BLaER1 treated with 17β-estradiol and CSF1 and Interleukin-3, amounts not matched to agents 10 nM and 100 nM (cell line): ENCODE results near the gene DENND4C.

Experiments used
- H3K27ac ChIP-seq, 11 experiments: shearing (Covaris generic); formaldehyde crosslinking; 2 replicates each; pipeline ENCODE4 v1.8.1; 2022
- H3K27me3 ChIP-seq, 11 experiments: shearing (Covaris generic); formaldehyde crosslinking; 2 replicates each; pipeline ENCODE4 v1.8.1; 2022
- H3K36me3 ChIP-seq, 11 experiments: shearing (Covaris generic); formaldehyde crosslinking; 2 replicates each; pipeline ENCODE4 v1.8.1; 2022
- H3K4me1 ChIP-seq, 10 experiments: shearing (Covaris generic); formaldehyde crosslinking; 2 replicates each; pipeline ENCODE4 v1.8.1; 2022
- H3K4me2 ChIP-seq, 11 experiments: shearing (Covaris generic); formaldehyde crosslinking; 2 replicates each; pipeline ENCODE4 v1.8.1; 2022
- H3K4me3 ChIP-seq, 10 experiments: shearing (Covaris generic); formaldehyde crosslinking; 2 replicates each; pipeline ENCODE4 v1.8.1; 2022
- H3K9ac ChIP-seq, 11 experiments: shearing (Covaris generic); formaldehyde crosslinking; 2 replicates each; pipeline ENCODE4 v1.8.1; 2022
- H3K9me3 ChIP-seq, 11 experiments: shearing (Covaris generic); formaldehyde crosslinking; replicated peaks in 1 of 11; 2 replicates each; pipeline ENCODE4 v1.8.1; 2022
- H4K20me1 ChIP-seq, 11 experiments: shearing (Covaris generic); formaldehyde crosslinking; 2 replicates each; pipeline ENCODE4 v1.8.1; 2022
- Cebpa-rat ChIP-seq, 11 experiments: shearing (Covaris generic); IDR thresholded peaks; 2 replicates each; pipeline ENCODE4 v1.8.1; 2022

Gene DENND4C

GRCh38 chr9:19213823-19214222 lies 16.7 kb upstream of the DENND4C start:
- no peak for TF ChIP-seq Cebpa-rat (IDR thresholded peaks at IDR 0.05)
- Histone ChIP-seq H3K27me3 (no peaks in the 10 kb centered on the region), H3K27ac (no peak overlapping the region), H3K9ac (no peak overlapping the region), H4K20me1 (no peaks in the 10 kb centered on the region), H3K4me1 (no peaks in the 10 kb centered on the region), H3K4me2 (no peak overlapping the region), H3K9me3 (no peaks in the 10 kb centered on the region), H3K36me3 (no peaks in the 10 kb centered on the region), H3K4me3 (no peak overlapping the region)

GRCh38 chr9:19216466-19216865 lies 14.0 kb upstream of the DENND4C start:
- Histone ChIP-seq H3K4me2 (no peak overlapping the region), H3K9ac (no peak overlapping the region), H3K9me3 (no peaks in the 10 kb centered on the region), H3K4me1 (no peaks in the 10 kb centered on the region), H3K36me3 (no peaks in the 10 kb centered on the region), H3K27me3 (no peaks in the 10 kb centered on the region), H4K20me1 (no peaks in the 10 kb centered on the region), H3K27ac (no peak overlapping the region), H3K4me3 (no peak overlapping the region)
- no peak for TF ChIP-seq Cebpa-rat (IDR thresholded peaks at IDR 0.05)

- Histone ChIP-seq H3K4me3 (no peak overlapping the region), H3K4me2 (no peak overlapping the region), H3K27me3 (no peaks in the 10 kb centered on the region), H4K20me1 (no peaks in the 10 kb centered on the region), H3K27ac (no peak overlapping the region), H3K9me3 (no peaks in the 10 kb centered on the region), H3K4me1 (peaks cover 0 to 14% (median 0%) of the 10 kb centered on the region in 10 experiments; a peak in 3 of 20 replicates), H3K36me3 (no peaks in the 10 kb centered on the region), H3K9ac (no peak overlapping the region)
- no peak for TF ChIP-seq Cebpa-rat (IDR thresholded peaks at IDR 0.05)
Measured at GRCh38 chr9:19221326-19221725, 9.2 kb upstream of the DENND4C start.

- Histone ChIP-seq H3K9ac (no peak overlapping the region), H3K4me2 (peak overlapping the region in 2 of 11 experiments; percentile 32 to 36; a peak in 3 of 22 replicates)
- TF ChIP-seq Cebpa-rat (IDR thresholded peaks at IDR 0.05), result no peak
Measured at GRCh38 chr9:19223724-19224123, 6.8 kb upstream of the DENND4C start.

DNA sequence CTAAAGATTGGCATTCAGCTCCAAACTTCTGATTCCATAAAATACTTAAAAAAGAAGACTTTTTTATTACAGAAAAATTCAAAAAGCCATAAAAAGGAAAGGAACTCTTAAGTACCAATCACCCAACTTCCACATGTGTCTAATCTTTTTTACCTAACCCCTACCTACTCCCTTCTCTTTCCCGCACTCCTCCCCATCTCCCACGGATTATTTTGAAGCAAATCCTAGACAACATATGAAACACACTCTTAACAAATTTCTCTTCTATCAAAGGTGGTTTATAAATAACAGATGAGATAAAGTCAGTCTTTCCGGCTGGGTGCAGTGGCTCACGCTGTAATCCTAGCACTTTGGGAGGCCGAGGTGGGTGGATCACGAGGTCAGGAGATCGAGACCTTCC lies 5.9 kb upstream of the DENND4C start:
- H3K27me3 ChIP-seq, result no peaks in the 10 kb centered on the region
- H3K9me3 ChIP-seq, result no peaks in the 10 kb centered on the region
- no peak for TF ChIP-seq Cebpa-rat (IDR thresholded peaks at IDR 0.05)
- no peak overlapping the region for H3K9ac ChIP-seq
- H4K20me1 ChIP-seq, result no peaks in the 10 kb centered on the region
- H3K4me2 ChIP-seq, result no peak overlapping the region
- no peak overlapping the region for H3K4me3 ChIP-seq
- H3K27ac ChIP-seq, result no peak overlapping the region
- H3K4me1 ChIP-seq, result peaks cover 3 to 38% (median 5%) of the 10 kb centered on the region in 10 experiments; a peak in 18 of 20 replicates
- no peaks in the 10 kb centered on the region for H3K36me3 ChIP-seq

More at GRCh38 chr9:19223724-19224123, 6.8 kb upstream of the DENND4C start:
- H3K27me3 ChIP-seq, result no peaks in the 10 kb centered on the region
- H4K20me1 ChIP-seq, result no peaks in the 10 kb centered on the region
- H3K9me3 ChIP-seq, result no peaks in the 10 kb centered on the region
- H3K27ac ChIP-seq, result no peak overlapping the region
- no peaks in the 10 kb centered on the region for H3K36me3 ChIP-seq
- H3K4me1 ChIP-seq, result peaks cover 0 to 30% (median 0%) of the 10 kb centered on the region in 10 experiments; a peak in 6 of 20 replicates
- no peak overlapping the region for H3K4me3 ChIP-seq

- H3K9ac ChIP-seq, result peak overlapping the region; percentile 49 to 95 (median 87)
- H3K36me3 ChIP-seq, result peaks cover 0 to 8% (median 0%) of the 10 kb centered on the region in 11 experiments; a peak in 4 of 22 replicates
- peak overlapping the region; percentile 51 to 100 (median 92) for H3K4me3 ChIP-seq
- peaks cover 28 to 45% (median 31%) of the 10 kb centered on the region in 10 experiments for H3K4me1 ChIP-seq
- peaks cover 0 to 29% (median 23%) of the 10 kb centered on the region in 11 experiments; a peak in 19 of 22 replicates for H3K27me3 ChIP-seq
- peaks cover 12 to 39% (median 33%) of the 10 kb centered on the region in 11 experiments; a peak in 20 of 22 replicates for H4K20me1 ChIP-seq
- TF ChIP-seq Cebpa-rat (IDR thresholded peaks at IDR 0.05), result no peak
- H3K9me3 ChIP-seq, result no peaks in the 10 kb centered on the region
- H3K27ac ChIP-seq, result peak overlapping the region in 10 of 11 experiments; percentile 15 to 92 (median 56); a peak in 15 of 22 replicates
- H3K4me2 ChIP-seq, result peak overlapping the region; percentile 77 to 98 (median 90)
Measured at GRCh38 chr9:19229595-19230354, 718 bp upstream of the DENND4C start.

GRCh38 chr9:19231126-19231903 lies 822 bp downstream of the DENND4C start:
- no peak for TF ChIP-seq Cebpa-rat (IDR thresholded peaks at IDR 0.05)
- no peaks in the 10 kb centered on the region for H3K9me3 ChIP-seq
- H3K27ac ChIP-seq, result peak overlapping the region; percentile 84 to 97 (median 94)

DNA sequence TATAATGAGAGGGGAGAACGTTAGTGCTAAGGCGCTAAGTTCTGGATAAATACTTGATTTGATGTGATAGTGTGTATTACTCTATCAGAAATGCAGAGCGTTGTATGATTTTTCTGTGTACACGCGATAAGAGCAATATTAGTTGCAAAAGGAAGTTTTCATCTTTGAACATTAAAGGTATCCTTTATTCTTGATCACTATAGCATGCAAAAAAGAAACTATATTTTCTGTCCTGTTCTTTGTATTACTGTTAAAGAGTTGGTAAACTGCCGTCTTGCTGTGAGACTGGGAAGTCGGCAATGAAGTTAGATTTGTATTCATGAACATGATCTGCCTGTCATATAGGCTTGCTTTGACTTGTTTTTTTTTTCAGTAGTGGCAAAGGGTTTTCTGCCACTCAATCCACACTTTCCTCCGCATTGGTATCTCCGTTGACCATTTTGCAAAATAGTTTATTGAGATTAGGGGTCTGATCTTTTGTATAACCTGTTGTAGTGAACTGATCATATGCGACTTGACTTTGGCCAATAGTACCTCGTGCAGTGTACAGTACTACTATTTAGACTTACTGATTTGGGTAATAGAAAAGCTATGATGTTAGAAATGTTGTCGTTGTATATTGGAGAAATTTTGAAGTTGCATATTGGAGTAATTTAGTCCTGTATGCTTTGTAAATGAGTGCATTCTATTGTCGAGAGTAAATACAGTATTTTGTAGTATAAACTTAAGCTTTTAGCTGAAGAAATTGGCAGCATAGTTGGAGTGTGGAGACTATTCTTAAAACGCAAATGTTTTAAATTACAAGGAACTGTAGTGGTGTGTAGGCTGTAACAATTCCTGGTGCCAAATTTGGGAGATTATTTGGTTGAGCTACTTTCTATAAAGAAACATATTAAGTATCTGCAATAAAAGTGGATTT lies 1.7 kb downstream of the DENND4C start:
- Histone ChIP-seq H3K4me2 (peak overlapping the region; percentile 82 to 98 (median 90)), H3K27ac (peak overlapping the region in 10 of 11 experiments; percentile 84 to 97 (median 94); a peak in 16 of 22 replicates), H4K20me1 (peaks cover 12 to 58% (median 47%) of the 10 kb centered on the region in 11 experiments; a peak in 20 of 22 replicates), H3K4me3 (peak overlapping the region; percentile 85 to 100 (median 94)), H3K36me3 (peaks cover 0 to 19% (median 0%) of the 10 kb centered on the region in 11 experiments; a peak in 4 of 22 replicates), H3K27me3 (peaks cover 0 to 29% (median 23%) of the 10 kb centered on the region in 11 experiments; a peak in 19 of 22 replicates), H3K4me1 (peaks cover 25 to 57% (median 31%) of the 10 kb centered on the region in 10 experiments), H3K9ac (peak overlapping the region; percentile 87 to 99 (median 93)), H3K9me3 (no peaks in the 10 kb centered on the region)
- no peak for TF ChIP-seq Cebpa-rat (IDR thresholded peaks at IDR 0.05)

More at GRCh38 chr9:19231126-19231903, 822 bp downstream of the DENND4C start:
- Histone ChIP-seq H3K27me3 (peaks cover 0 to 29% (median 23%) of the 10 kb centered on the region in 11 experiments; a peak in 19 of 22 replicates), H4K20me1 (peaks cover 12 to 50% (median 39%) of the 10 kb centered on the region in 11 experiments; a peak in 20 of 22 replicates), H3K36me3 (peaks cover 0 to 13% (median 0%) of the 10 kb centered on the region in 11 experiments; a peak in 4 of 22 replicates), H3K4me1 (peaks cover 28 to 52% (median 31%) of the 10 kb centered on the region in 10 experiments), H3K4me2 (peak overlapping the region; percentile 82 to 98 (median 90)), H3K4me3 (peak overlapping the region; percentile 85 to 100 (median 94)), H3K9ac (peak overlapping the region; percentile 87 to 99 (median 93))
